Body of pancreas (tissue), 4 donors: Measurements from ENCODE around the gene ENTR1. TPM values are rescaled to one million over a fixed set of nuclear protein-coding genes. Genes with fewer than 3 reads are reported as not detected.

Experiments used
- ATAC-seq: fragments of 150-250 bp; one replicate; pipeline ENCODE4 v1.9.1; 2016
- DNase-seq, 4 donors: peaks; one replicate each; pipeline ENCODE4 v3.0.0-alpha.2; 2019
- H3K27ac ChIP-seq, 4 donors: fragments of 200-600 bp; sonication (generic); 1 replicate in 3 of 4; 2 replicates in 1 of 4; pipeline versions ENCODE4 v1.5.1 to v1.6.1; 2016 to 2019; ENCODE audit warnings: mild to moderate bottlenecking in 1 of 4, mixed read lengths in 1 of 4, moderate library complexity in 1 of 4
- H3K27me3 ChIP-seq, 2 donors: fragments of 200-600 bp; sonication (generic); one replicate each; pipeline ENCODE4 v1.6.0; 2016; ENCODE audit warnings: mild to moderate bottlenecking in 1 of 2
- H3K36me3 ChIP-seq, 2 donors: fragments of 200-600 bp; sonication (generic); replicated peaks in 1 of 2; 2 replicates each; pipeline ENCODE4 v1.5.1; 2016; ENCODE audit warnings: low read depth in 2 of 2; ENCODE audit not compliant: insufficient read depth in 1 of 2
- H3K4me1 ChIP-seq: fragments of 200-600 bp; sonication (generic); one replicate; pipeline ENCODE4 v1.6.0; 2016
- H3K4me3 ChIP-seq, 2 donors: fragments of 200-600 bp; sonication (generic); 1 replicate in 1 of 2; 2 replicates in 1 of 2; pipeline ENCODE4 v1.5.1; 2016 to 2019
- H3K9me3 ChIP-seq, 3 donors: fragments of 200-600 bp; sonication (generic); 1 replicate in 2 of 3; 2 replicates in 1 of 3; pipeline ENCODE4 v1.5.1; 2016
- CTCF ChIP-seq, 7 experiments: fragments of 450-650 bp in 4 of 7; fragments of 200-600 bp in 3 of 7; sonication (generic) in 3 of 7; IDR thresholded peaks; one replicate each; pipeline ENCODE4 v1.5.1; 2016 to 2019; ENCODE audit warnings: antibody characterized with exemption in 7 of 7
- POLR2A ChIP-seq, 3 donors: fragments of 450-650 bp; IDR thresholded peaks; one replicate each; pipeline ENCODE4 v1.6.1; 2016; ENCODE audit warnings: antibody characterized with exemption in 3 of 3, mild to moderate bottlenecking in 2 of 3
- WGBS, 2 donors: methylation state at CpG; one replicate each; pipeline ENCODE4 v1.1.5; 2017; 5-methylcytosine and 5-hydroxymethylcytosine counted together
- intact Hi-C: fragments of 100-400 bp; cut with DNase I; formaldehyde crosslinking; loops from one replicate; pipeline ENCODE4 v1.15.1; 2023
- total RNA-seq, 2 donors: library from RNA; depleted of rRNA; stranded (reverse); fragments of >200 nt; gene quantifications; one replicate each; pipeline ENCODE4 v1.1.0, GENCODE V29; 2016

Gene ENTR1
- total RNA-seq, 2 donors from 2014 or later: 20.2 to 71.5 TPM

GRCh38 chr9:136353088-136353487, 57.3 kb downstream of the ENTR1 start:
- Histone ChIP-seq H3K9me3 (no peaks in the 10 kb centered on the region), H3K4me3 (no peak overlapping the region), H3K27me3 (no peaks in the 10 kb centered on the region), H3K4me1 (peaks cover 5% of the 10 kb centered on the region), H3K36me3 (no peaks in the 10 kb centered on the region), H3K27ac (no peak overlapping the region)
- WGBS, 2 donors: 85 to 91% methylated on average over 7 to 10 of the region's 11 CpGs
- ATAC-seq: no peak
- no peak for DNase-seq
- intact Hi-C loops: no loop called here
- no peak for TF ChIP-seq POLR2A (IDR thresholded peaks at IDR 0.05)
- TF ChIP-seq CTCF (IDR thresholded peaks at IDR 0.05): no peak

- no peaks in the 10 kb centered on the region for H3K27me3 ChIP-seq
- WGBS, 2 donors: 86 to 87% methylated on average over 13 of the region's 16 CpGs
- H3K27ac ChIP-seq: no peak overlapping the region
- peaks cover 5% of the 10 kb centered on the region for H3K4me1 ChIP-seq
- ATAC-seq: no peak
- H3K9me3 ChIP-seq: no peaks in the 10 kb centered on the region
- no peak overlapping the region for H3K4me3 ChIP-seq
- TF ChIP-seq CTCF (IDR thresholded peaks at IDR 0.05) (no peak), POLR2A (IDR thresholded peaks at IDR 0.05) (no peak)
- intact Hi-C loops: no loop called here
- DNase-seq: no peak
- H3K36me3 ChIP-seq: no peaks in the 10 kb centered on the region
These were observed 57.7 kb downstream of the ENTR1 start for GRCh38 chr9:136352682-136353081.

Other genes starting within 250 kb of the ENTR1 start
- gene LHX3, start 205.5 kb downstream of the ENTR1 start, total RNA-seq: not detected
- 10 to 100 TPM in 1 of 2 donors, 1 to 10 TPM in 1; 8.8 to 22.7 TPM for gene QSOX2, start 164.8 kb downstream of the ENTR1 start, total RNA-seq
- 1 to 10 TPM; 1.3 to 2.3 TPM for gene CCDC187, start 106.5 kb downstream of the ENTR1 start, total RNA-seq
- gene GPSM1, start 83.1 kb downstream of the ENTR1 start, total RNA-seq: 10 to 100 TPM; 15.8 to 23.1 TPM
- 10 to 100 TPM; 24.1 to 31.3 TPM for gene DNLZ, start 46.9 kb downstream of the ENTR1 start, total RNA-seq
- gene CARD9, start 36.9 kb downstream of the ENTR1 start, total RNA-seq: 1 to 10 TPM in 1 of 2 donors, under 1 TPM in 1; 0.78 to 1.3 TPM
- 10 to 100 TPM in 1 of 2 donors, 1 to 10 TPM in 1; 8.8 to 19.1 TPM for gene SNAPC4, start 10.4 kb downstream of the ENTR1 start, total RNA-seq
- 10 to 100 TPM; 23.6 to 25.1 TPM for gene PMPCA, start within 50 bp of the ENTR1 start, total RNA-seq
- 10 to 100 TPM in 1 of 2 donors, 1 to 10 TPM in 1; 8.8 to 25.4 TPM for gene INPP5E, start 29.2 kb upstream of the ENTR1 start, total RNA-seq
- gene SEC16A, start 72.4 kb upstream of the ENTR1 start, total RNA-seq: 10 to 100 TPM; 35.3 to 75.8 TPM
- 10 to 100 TPM; 29.6 to 65.3 TPM for gene NOTCH1, start 135.4 kb upstream of the ENTR1 start, total RNA-seq